ENCODE results near the gene DNM2.

The DNM2 gene

GRCh38 chr19:10815007-10815536 lies 97.2 kb downstream of the DNM2 start:
- H3K27ac ChIP-seq = no peak overlapping the region
- TF ChIP-seq ZFX (IDR thresholded peaks at IDR 0.05) = no peak
- TF ChIP-seq, protein P1, sequence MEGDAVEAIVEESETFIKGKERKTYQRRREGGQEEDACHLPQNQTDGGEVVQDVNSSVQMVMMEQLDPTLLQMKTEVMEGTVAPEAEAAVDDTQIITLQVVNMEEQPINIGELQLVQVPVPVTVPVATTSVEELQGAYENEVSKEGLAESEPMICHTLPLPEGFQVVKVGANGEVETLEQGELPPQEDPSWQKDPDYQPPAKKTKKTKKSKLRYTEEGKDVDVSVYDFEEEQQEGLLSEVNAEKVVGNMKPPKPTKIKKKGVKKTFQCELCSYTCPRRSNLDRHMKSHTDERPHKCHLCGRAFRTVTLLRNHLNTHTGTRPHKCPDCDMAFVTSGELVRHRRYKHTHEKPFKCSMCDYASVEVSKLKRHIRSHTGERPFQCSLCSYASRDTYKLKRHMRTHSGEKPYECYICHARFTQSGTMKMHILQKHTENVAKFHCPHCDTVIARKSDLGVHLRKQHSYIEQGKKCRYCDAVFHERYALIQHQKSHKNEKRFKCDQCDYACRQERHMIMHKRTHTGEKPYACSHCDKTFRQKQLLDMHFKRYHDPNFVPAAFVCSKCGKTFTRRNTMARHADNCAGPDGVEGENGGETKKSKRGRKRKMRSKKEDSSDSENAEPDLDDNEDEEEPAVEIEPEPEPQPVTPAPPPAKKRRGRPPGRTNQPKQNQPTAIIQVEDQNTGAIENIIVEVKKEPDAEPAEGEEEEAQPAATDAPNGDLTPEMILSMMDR (conservative IDR thresholded peaks at IDR 0.05) = no peak

GRCh38 chr19:10815969-10816644 lies 98.2 kb downstream of the DNM2 start:
- TF ChIP-seq, protein P1 (conservative IDR thresholded peaks at IDR 0.05) = no peak
- no peak for TF ChIP-seq ZFX (IDR thresholded peaks at IDR 0.05)
- no peak overlapping the region for H3K27ac ChIP-seq

DNA sequence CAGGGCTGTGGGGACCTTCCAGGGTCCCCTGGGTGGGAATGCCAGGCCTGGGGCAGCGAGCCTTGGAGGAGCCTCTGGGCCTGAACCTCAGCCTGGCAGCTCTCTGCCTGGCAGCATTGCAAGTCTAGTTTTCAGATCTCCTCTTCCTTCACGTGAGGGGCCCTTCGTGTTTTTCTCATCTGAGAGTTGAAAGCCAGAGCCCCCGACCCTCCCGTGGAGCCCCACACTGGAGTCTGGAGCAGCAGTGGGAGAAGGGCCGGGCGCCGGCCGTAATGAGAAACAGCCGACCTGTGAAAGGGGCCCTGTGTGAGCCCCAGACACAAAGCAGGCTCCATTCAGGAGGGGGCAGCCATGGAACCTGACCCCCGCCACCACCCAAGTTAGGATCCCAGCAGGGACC lies 98.8 kb downstream of the DNM2 start:
- no peak for TF ChIP-seq ZFX (IDR thresholded peaks at IDR 0.05)
- H3K27ac ChIP-seq = no peak overlapping the region

DNA sequence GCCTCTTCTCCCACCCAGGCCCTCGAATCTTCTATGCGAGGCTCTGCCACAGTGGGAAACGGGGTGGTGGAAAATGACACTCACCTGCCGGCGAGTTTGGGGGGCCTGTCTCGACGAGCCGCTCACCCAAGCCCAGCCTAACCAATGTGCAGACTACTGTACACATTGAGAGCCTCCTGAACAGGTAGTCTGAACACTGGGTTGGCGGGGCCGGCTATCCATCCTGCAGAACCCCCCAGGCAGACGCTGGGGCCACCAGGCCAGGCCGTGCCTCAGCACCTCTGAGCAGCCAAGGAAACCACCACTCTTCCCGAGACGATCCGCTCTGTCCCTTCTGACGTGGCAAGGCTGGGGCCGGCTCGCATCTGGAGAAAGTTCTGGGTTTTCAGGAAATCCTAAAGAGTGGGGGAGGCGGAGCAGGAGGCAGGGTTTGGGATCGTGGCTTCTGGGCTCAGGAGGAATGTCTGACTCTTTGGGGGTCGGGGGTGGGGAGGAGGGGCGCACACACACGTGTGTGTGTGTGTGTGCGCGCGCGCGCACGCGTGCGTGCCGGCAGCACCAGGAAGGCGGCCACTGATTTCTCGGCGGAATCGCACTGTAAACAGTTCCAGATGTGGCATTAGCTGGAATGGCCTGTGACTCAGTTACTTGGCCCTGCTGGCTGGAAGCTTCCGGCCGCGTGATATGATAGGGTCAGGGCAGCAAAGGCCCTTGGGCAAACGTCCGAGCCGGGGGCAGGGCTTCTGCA lies 99.6 kb downstream of the DNM2 start:
- H3K27ac ChIP-seq = no peak overlapping the region
- TF ChIP-seq, protein P1 (conservative IDR thresholded peaks at IDR 0.05) = no peak
- no peak for TF ChIP-seq ZFX (IDR thresholded peaks at IDR 0.05)

DNA sequence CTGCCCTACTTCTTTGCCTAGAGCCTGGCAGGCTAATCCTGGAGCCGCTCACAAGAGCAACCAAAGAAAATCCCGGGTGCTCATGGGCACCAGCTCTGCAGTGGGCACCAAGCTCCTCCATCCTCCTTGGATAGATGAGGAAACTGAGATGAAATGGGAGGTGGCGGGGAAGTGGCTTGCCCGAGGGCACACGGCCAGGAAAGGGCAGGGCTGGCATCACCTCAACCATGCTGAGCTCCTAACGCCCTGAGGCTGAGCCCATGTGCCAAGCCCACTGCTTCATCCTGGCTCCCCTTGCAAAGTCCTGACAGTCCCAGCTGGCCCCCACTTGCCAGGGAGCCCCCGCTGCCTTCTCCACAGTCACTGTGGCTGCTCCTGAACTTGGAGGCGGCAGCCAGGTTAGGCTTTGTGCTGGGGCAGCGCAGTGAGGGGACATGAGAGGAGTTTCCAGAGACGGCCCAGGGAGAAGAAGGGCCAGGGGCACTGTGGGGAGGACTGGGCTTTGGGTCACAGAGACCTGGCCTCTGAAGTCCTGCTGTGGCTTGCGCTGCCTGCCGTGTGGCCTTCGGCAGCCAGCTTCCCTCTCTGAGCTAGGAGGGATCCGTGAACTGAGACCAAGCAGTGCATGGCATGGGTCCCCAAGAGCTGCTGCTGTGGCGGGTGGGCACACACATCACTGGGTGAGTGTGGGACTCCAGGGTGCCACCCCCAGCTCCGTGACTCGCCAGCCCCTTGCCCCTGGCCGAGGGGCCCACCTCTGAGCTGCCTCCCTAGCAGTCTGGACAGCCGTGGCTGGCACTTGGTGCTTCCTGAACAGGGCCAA lies 100.6 kb downstream of the DNM2 start:
- TF ChIP-seq ZFX (IDR thresholded peaks at IDR 0.05) = no peak
- TF ChIP-seq, protein P1 (conservative IDR thresholded peaks at IDR 0.05) = no peak
- H3K27ac ChIP-seq = no peak overlapping the region

GRCh38 chr19:10819124-10820060 lies 101.5 kb downstream of the DNM2 start:
- no peak overlapping the region for H3K27ac ChIP-seq
- TF ChIP-seq, protein P1 (conservative IDR thresholded peaks at IDR 0.05) = no peak
- TF ChIP-seq ZFX (IDR thresholded peaks at IDR 0.05) = no peak

DNA sequence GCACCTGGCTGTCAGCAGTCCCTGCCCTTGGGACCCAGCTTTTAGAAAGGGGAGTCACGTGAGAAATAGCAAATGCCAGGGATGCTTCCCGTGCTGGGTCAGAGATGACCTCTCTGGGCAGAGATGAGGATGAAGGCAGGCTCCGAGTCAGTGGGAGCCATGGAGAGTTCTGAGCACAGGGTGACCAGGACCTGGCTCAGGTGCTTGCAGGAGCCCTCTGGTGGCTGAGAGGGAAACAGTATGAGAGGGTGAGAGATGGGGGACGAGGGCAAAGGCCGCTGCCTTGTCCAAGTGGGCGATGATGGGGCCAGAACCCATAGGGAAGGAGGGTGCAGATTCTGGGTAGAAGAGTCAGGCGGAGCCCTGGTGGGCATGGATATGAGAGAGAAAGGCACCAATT lies 102.3 kb downstream of the DNM2 start:
- no peak for TF ChIP-seq ZFX (IDR thresholded peaks at IDR 0.05)
- TF ChIP-seq, protein P1 (conservative IDR thresholded peaks at IDR 0.05) = no peak
- H3K27ac ChIP-seq = no peak overlapping the region
